GM21528 (cell line): Measurements from ENCODE around the gene NOMO2.
"Not testable (repeated sequence)": the region's sequence is repeated elsewhere in the genome, so short reads cannot be mapped to it uniquely, and the experiment has no call there.

Source experiments
- ATAC-seq: cut with Tn5 transposase; IDR thresholded peaks from one replicate; pipeline ENCODE4 v1.9.1; 2021; ENCODE audit warnings: mild to moderate bottlenecking, moderate library complexity; ENCODE audit not compliant: unreplicated experiment, low FRiP score

Gene NOMO2, protein sequence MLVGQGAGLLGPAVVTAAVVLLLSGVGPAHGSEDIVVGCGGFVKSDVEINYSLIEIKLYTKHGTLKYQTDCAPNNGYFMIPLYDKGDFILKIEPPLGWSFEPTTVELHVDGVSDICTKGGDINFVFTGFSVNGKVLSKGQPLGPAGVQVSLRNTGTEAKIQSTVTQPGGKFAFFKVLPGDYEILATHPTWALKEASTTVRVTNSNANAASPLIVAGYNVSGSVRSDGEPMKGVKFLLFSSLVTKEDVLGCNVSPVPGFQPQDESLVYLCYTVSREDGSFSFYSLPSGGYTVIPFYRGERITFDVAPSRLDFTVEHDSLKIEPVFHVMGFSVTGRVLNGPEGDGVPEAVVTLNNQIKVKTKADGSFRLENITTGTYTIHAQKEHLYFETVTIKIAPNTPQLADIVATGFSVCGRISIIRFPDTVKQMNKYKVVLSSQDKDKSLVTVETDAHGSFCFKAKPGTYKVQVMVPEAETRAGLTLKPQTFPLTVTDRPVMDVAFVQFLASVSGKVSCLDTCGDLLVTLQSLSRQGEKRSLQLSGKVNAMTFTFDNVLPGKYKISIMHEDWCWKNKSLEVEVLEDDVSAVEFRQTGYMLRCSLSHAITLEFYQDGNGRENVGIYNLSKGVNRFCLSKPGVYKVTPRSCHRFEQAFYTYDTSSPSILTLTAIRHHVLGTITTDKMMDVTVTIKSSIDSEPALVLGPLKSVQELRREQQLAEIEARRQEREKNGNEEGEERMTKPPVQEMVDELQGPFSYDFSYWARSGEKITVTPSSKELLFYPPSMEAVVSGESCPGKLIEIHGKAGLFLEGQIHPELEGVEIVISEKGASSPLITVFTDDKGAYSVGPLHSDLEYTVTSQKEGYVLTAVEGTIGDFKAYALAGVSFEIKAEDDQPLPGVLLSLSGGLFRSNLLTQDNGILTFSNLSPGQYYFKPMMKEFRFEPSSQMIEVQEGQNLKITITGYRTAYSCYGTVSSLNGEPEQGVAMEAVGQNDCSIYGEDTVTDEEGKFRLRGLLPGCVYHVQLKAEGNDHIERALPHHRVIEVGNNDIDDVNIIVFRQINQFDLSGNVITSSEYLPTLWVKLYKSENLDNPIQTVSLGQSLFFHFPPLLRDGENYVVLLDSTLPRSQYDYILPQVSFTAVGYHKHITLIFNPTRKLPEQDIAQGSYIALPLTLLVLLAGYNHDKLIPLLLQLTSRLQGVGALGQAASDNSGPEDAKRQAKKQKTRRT

DNA sequence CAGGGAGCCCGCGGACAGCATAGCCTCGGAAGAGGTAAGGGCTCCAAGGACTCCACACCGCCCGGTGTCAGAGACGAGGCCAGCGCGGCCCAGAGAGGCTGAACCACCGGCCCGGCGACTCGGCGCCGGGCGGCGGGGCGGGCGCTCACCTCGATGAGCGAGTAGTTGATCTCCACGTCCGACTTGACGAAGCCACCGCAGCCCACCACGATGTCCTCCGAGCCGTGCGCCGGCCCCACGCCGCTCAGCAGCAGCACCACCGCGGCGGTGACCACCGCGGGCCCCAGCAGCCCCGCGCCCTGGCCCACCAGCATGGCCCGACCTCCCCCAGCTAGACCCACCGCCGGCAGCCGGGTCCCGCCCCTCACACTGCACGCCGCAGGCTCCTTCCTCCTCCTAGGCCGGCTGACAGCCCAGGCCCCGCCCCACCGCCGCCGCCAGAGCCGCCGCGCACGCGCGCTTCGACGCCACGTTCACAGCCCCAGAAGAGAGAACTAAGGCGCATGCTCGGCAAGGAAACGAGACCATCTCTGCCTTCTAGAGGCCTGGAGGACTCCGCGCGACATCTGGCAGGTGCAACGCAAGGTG lies at the start of gene NOMO2:
Gene NOMO2, minus strand, starts transcription at position 371 of the 588 bp plus-strand sequence. Its CDS starts 57 bp downstream, at position 314.
- peak; percentile 94 for ATAC-seq

DNA sequence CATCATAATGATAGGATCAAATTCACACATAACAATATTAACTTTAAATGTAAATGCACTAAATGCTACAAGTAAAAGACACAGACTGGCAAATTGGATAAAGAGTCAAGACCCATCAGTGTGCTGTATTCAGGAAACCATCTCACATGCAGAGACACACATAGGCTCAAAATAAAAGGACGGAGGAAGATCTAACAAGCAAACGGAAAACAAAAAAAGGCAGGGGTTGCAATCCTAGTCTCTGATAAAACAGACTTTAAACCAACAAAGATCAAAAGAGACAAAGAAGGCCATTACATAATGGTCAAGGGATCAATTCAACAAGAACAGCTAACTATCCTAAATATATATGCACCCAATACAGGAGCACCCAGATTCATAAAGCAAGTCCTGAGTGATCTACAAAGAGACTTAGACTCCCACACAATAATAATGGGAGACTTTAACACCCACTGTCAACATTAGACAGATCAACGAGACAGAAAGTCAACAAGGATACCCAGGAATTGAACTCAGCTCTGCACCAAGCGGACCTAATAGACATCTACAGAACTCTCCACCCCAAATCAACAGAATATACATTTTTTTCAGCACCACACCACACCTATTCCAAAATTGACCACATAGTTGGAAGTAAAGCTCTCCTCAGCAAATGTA lies 48.4 kb upstream of the NOMO2 start:
- not testable (repeated sequence) for ATAC-seq

DNA sequence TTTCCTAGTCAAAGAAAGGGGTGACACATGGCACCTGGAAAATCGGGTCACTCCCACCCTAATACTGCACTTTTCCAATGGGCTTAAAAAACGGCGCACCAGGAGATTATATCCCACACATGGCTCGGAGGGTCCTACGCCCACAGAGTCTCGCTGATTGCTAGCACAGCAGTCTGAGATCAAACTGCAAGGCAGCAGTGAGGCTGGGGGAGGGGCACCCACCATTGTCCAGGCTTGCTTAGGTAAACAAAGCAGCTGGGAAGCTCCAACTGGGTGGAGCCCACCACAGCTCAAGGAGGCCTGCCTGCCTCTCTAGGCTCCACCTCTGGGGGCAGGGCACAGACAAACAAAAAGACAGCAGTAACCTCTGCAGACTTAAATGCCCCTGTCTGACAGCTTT lies 46.4 kb upstream of the NOMO2 start:
- ATAC-seq = not testable (repeated sequence)

DNA sequence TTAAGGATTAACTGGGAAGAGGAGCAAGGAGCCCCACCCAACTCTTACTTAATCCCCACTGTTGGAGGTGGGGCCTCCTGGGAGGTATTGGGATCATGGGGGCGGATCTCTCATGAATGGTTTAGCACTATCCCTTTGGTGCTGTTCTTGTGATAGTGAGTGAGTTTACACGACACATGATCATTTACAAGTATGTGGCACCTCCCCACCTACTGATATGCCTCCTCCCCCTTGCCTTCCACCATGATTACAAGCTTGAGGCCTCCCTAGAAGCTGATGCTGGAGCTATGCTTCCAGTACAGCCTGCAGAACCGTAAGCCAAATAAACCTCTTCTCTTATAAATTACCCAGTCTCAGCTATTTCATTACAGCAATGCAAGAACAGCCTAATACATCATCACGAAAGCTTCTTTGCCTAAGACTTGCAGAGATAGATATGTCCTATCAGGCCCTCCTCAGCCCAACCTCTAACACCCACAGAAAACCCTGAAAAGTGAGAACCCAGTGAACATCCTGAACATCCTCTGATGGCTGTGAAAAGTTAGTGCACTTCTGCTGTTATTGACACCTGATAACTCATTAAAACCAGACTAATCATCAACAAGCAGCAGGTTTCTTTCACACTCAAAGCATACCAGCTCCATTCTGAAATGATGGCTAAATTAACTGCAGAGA lies 41.8 kb upstream of the NOMO2 start:
- ATAC-seq = not testable (repeated sequence)

DNA sequence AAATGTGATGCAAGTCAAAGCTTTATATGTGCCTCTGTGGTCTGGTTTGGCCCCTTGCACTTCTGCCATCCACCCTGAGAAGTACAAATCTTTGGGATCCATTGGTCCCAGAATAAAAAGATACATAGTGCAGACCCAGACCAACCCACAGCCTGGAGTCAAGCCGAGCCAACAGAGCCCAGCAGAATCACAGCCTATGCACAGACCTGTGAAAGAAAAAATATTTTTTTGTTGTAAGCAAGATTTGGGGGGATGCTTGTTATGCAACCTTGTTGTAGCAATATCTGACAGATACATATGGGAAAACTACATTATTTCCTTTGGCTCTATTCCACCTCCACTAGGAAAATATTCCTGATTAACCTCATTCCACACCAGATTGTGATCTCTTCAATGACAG lies 36.7 kb upstream of the NOMO2 start:
- ATAC-seq = not testable (repeated sequence)

DNA sequence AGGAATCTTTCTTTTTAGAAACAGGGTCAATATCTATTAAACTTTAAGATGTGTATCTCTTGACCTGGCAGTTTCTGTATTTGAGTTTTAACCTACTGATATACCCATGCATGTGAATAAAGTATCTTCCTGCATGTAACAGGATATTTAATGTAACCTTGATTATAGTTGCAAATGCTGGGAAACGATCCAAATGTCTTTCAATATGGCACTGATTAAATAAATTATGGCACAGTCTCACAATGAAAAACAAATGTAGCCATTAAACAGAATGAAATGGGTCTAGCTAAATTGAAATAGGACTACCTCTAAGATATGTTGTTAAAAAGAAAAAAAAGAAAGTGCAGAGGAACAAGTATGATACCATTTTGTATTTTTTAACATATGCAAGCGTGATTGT lies 35.8 kb upstream of the NOMO2 start:
- ATAC-seq = not testable (repeated sequence)

DNA sequence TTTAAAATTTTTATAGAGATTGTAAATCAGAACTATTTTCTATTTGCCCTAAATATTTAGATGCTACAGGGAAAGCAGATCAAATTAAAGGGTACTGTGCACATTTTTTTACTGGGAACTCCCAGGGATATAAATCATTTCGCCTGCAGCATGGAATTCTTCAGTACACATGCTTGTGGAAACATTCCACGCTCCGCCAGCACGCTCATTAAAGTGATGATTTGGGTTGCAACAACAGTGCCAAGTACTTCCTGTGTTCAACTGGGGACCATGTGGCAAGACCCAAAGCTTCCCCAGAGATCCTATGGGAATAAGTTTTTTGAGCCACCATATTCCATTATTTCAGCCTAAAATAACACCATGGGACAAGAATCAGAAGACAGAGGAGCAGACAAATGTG lies 35.4 kb upstream of the NOMO2 start:
- ATAC-seq = not testable (repeated sequence)

DNA sequence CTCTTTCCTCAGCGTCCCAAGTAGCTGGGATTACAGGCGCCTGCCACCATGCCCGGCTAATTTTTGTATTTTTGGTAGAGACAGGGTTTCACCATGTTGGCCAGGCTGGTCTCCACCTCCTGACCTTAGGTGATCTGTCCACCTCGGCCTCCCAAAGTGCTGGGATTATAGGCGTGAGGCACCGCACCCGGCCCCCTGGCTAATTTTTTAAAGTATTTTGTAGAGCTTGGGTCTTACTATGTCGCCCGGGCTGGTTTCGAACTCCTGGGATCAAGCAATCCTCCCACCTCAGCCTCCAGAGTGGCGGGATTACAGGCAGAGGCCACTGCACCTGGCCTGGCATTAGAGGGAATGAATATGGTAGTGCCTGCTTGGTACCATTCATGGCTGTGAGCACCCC lies 33.9 kb upstream of the NOMO2 start:
- not testable (repeated sequence) for ATAC-seq

DNA sequence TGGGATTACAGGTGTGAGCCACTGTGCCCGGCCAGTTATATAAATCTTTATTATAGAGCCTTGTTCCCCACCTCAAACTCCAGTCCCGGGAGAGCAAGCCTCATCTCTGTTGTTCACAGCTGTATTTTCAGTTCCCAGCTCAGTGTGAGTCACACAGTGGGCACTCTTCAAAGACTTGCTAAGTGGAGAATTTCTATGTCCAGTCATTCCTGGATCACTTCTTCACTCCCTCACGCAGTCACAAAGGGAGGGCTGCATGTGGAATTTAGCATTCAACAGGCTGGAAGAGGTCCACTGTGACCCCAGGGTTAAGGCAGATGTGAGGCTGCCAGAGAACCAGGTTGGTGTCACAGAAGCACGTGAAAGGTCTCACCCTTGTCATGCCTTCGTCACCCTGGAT lies 33.0 kb upstream of the NOMO2 start:
- ATAC-seq = not testable (repeated sequence)

DNA sequence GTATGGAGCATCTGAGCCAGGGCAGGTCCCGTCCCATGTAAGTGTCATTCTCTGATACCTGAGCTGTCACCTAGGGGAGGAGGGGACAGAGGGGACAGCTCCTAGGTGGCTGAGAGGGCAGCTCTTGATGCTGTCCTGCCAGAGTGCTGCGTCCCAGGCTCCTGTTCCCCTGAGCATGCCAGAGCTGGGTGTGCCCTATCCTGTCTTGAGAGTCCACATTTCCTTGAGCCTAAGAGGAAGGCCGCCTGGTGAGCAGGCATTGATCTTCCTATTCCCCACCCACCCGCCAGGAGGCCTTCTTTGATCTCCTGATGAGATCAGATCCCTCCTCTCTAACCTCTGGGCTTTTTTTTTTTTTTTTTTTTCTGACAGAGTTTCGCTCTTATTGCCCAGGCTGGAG lies 32.0 kb upstream of the NOMO2 start:
- ATAC-seq = not testable (repeated sequence)

DNA sequence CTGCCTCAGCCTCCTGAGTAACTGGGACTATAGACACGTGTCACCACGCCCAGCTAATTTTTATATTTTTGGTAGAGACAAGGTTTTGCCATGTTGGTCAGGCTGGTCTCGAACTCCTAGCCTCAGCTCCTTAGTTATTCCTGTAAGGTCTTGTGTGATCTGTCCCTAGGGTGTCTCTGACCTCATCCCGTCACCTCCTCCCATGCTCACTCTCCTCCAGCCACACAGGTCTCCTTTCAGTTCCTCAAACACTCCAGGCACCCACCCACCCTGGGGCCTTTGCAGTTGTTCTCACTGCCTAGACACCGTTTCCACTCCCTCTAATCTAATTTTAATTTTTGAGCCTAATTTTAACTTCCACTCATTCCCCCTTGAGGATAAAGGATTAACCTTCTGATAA lies 31.1 kb upstream of the NOMO2 start:
- not testable (repeated sequence) for ATAC-seq

DNA sequence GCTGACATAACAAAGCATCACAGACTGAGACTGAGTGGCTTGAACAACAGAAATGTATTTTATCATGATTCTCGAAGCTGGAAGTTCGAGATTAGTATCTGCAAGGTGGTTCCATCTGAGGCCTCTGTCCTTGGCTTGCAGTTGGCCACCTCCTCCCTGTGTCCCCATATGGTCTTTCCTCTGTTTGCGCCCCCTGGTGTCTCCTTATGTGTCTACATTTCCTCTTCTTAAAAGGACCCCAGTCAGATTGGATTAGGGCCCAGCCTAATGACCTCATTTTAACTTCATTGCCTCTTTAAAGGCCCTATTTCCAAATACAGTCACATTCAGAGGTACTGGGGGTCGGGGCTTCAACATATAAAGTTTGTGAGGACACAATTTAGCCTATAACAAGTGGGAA lies 30.0 kb upstream of the NOMO2 start:
- not testable (repeated sequence) for ATAC-seq

DNA sequence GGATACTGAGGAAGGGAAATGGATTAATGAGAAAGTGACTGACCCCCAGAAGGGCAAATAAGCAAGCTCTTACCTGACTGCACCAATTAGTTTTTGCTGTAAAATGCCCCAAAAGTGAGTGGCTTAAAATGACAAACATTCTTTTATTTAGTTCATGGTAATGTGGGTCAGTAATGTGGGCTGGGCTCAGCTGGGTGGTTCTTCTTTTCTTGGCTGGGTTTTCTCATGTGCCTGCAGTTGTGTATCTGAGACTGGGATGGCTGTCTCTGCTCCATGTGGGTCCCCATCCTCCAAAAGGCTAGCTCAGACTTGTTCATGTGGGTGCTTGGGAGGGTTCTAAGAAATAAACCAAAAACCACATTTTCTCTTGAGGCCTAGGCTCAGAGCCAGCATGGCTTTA lies 29.5 kb upstream of the NOMO2 start:
- ATAC-seq = not testable (repeated sequence)

DNA sequence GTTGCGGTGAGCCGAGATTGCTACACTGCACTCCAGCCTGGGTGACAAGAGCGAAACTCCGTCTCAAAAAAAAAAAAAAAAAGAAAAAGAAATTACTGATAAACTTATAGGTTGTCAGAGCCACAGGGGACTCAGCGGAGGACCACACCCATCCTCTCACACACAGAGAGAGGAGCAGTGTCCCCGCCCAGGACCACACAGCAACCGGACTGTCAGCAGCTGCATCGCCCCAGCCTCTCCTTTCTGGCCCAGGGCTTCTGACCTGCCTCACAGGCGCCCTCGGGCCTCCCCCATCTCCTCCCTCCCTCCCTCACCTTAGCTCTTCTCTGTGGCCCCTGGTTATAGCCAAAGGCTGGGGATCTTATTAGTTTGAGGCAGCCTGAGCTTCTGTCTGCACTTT lies 27.9 kb upstream of the NOMO2 start:
- not testable (repeated sequence) for ATAC-seq

DNA sequence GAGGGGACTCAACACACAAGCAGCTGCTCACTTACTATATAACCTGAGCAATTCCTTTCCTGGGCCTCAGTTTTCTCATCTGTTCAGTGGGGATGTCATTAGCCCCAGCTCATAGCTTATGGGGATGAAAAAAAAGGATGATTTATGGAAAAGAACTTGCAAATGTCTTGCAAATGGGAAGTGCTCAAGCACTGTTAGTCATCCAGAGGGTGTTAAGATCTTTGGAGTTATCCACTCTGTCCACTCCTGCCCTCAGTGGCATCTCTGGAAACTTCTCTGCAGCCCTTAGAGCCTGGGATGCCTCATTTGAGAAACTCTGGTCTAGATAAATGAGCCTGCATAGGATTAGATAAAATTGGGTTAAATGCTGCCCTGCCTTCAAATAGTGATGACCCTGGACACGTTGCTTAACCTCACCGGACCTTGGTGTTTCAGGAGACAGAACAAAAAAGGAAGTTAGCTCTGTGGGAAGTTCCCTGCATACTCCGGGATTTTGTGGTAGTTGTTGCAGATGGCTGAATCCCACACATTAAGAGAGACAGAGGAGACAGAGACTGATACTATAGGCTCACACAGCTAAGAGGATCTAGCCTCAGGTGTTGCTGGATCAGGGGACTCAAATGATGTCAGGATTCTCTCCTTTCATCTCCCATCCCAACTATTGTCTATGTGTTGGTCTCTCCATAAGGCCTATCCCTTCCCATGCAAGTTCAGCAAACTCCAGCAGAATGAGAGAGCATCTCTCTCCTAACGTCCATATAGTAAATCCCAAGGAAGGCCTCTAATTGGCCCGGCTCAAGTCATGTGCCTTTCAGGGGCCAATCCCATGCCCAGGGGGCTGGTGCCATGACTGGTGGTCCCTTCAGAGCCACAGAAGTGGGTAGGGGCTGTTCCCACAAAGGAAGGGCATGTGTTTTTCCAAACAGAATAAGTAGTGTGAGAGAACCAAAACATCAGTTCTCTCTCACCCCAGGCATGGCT lies 25.0 kb upstream of the NOMO2 start:
- not testable (repeated sequence) for ATAC-seq

DNA sequence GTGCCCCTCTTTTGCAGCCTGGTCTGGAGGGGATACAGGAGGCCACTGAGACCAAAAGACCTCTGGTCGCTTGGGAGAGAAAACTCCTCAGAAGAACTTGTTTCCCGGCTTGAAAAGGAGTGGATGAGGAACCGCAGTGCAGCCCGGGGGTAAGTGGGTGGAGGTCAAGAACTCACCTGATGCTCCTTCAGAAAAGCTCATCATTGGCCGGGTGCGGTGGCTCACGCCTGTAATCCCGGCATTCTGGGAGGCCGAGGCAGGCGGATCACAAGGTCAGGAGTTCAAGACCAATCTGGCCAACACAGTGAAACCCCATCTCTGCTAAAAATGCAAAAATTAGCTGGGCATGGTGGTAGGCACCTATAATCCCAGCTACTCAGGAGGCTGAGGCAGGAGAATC lies 23.9 kb upstream of the NOMO2 start:
- ATAC-seq = not testable (repeated sequence)

DNA sequence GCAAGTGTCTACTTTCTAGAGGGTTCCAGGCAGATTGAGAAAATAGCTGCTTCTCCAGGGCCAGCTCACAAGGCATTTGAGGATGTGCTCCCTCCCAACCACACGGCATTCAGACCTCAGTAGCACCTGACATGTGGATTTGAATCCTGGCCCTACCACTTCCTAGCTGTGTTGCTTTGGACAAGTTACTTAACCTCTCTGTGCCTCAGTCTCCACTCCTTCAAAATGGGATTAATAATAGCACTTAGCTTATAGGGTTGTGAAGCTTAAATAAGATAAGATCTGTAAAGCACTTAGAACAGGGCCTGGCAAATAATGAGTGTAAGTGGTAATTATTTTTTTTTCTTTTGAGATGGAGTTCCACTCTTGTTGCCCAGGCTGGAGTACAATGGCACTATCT lies 21.0 kb upstream of the NOMO2 start:
- no peak for ATAC-seq

DNA sequence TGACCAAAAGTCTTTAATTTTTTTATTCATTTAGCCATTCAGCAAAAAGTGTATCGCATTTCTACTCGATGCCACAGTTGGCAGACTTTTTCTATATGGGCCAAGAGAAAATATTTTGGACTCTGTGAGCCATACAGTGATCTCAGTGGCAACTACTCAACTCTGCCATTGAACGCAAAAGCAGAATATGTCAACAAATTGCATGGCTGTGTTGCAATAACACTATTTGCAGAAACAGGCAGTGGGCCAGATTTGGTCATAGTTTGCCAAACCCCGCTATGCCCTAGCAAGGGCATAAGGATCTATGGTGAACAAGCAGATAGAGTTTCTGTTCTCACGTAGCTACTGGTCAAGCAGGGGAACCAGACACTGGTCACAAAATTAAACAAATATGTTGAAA lies 18.5 kb upstream of the NOMO2 start:
- not testable (repeated sequence) for ATAC-seq
